Lower leg skin (tissue), 3 donors: ENCODE measurements around the gene ZNF341.

Experiments
- POLR2A ChIP-seq, 2 donors: fragments of 450-650 bp; IDR thresholded peaks; one replicate each; pipeline ENCODE4 v1.6.1; 2016 to 2017; ENCODE audit warnings: antibody characterized with exemption in 2 of 2, mild to moderate bottlenecking in 1 of 2, moderate library complexity in 1 of 2
- TF ChIP-seq, protein P1 (sequence below), 3 donors: fragments of 450-650 bp; IDR thresholded peaks; one replicate each; pipeline ENCODE4 v1.5.1; 2016; ENCODE audit warnings: antibody characterized with exemption in 3 of 3, mild to moderate bottlenecking in 3 of 3, moderate library complexity in 2 of 3

DNA sequence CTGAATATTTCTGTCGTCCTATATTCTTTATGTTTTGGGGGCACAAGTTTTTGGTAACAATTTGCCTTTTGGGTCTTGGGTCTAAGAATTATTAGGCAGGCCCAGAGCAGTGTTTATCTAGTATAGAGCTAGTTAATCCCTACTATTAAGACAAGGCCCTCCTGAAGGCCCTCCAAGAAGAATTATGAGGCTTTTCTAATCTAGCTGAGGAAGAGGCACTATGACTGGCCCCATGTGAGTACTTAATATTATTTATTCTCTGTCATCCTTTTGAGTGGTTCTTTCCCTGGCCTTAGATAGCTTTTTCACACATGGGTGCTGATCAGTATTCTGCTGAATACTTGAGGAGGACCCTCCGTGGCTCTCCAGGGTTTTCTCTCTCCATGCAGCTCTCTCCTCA is 104.5 kb downstream of the ZNF341 start:
- TF ChIP-seq, protein P1, sequence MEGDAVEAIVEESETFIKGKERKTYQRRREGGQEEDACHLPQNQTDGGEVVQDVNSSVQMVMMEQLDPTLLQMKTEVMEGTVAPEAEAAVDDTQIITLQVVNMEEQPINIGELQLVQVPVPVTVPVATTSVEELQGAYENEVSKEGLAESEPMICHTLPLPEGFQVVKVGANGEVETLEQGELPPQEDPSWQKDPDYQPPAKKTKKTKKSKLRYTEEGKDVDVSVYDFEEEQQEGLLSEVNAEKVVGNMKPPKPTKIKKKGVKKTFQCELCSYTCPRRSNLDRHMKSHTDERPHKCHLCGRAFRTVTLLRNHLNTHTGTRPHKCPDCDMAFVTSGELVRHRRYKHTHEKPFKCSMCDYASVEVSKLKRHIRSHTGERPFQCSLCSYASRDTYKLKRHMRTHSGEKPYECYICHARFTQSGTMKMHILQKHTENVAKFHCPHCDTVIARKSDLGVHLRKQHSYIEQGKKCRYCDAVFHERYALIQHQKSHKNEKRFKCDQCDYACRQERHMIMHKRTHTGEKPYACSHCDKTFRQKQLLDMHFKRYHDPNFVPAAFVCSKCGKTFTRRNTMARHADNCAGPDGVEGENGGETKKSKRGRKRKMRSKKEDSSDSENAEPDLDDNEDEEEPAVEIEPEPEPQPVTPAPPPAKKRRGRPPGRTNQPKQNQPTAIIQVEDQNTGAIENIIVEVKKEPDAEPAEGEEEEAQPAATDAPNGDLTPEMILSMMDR (IDR thresholded peaks at IDR 0.05), result no peak
- no peak for TF ChIP-seq POLR2A (IDR thresholded peaks at IDR 0.05)
